GM21423 (cell line): ENCODE measurements around the gene TNS3.

ENCODE experiments used
- ATAC-seq: cut with Tn5 transposase; IDR thresholded peaks from one replicate; pipeline ENCODE4 v1.9.1; 2021; ENCODE audit warnings: mild to moderate bottlenecking, moderate library complexity; ENCODE audit not compliant: unreplicated experiment

TNS3 gene

GRCh38 chr7:47582764-47583738, 1.1 kb upstream of the TNS3 start:
- ATAC-seq = no peak

- ATAC-seq = no peak
Observed at GRCh38 chr7:47581438-47581803, 490 bp downstream of the TNS3 start.

GRCh38 chr7:47580811-47581331, 1.0 kb downstream of the TNS3 start:
- no peak for ATAC-seq

- no peak for ATAC-seq
Observed at GRCh38 chr7:47580175-47580706, 1.7 kb downstream of the TNS3 start.

GRCh38 chr7:47579458-47579857, 2.5 kb downstream of the TNS3 start:
- no peak for ATAC-seq

GRCh38 chr7:47578579-47579270, 3.2 kb downstream of the TNS3 start:
- no peak for ATAC-seq

- no peak for ATAC-seq
Observed at GRCh38 chr7:47577321-47577919, 4.5 kb downstream of the TNS3 start.

GRCh38 chr7:47576866-47577306, 5.0 kb downstream of the TNS3 start:
- no peak for ATAC-seq

GRCh38 chr7:47576031-47576865, 5.7 kb downstream of the TNS3 start:
- no peak for ATAC-seq

- ATAC-seq = peak; percentile 71
Observed at GRCh38 chr7:47574482-47575329, 7.2 kb downstream of the TNS3 start.

- ATAC-seq = no peak
Observed at GRCh38 chr7:47573758-47574481, 8.0 kb downstream of the TNS3 start.

- no peak for ATAC-seq
Observed at GRCh38 chr7:47572939-47573757, 8.8 kb downstream of the TNS3 start.

- no peak for ATAC-seq
Observed at GRCh38 chr7:47572094-47572445, 9.8 kb downstream of the TNS3 start.

- ATAC-seq = no peak
Observed at GRCh38 chr7:47571331-47572093, 10.4 kb downstream of the TNS3 start.

- ATAC-seq = no peak
Observed at GRCh38 chr7:47570649-47571050, 11.3 kb downstream of the TNS3 start.

GRCh38 chr7:47568547-47568946, 13.4 kb downstream of the TNS3 start:
- no peak for ATAC-seq

GRCh38 chr7:47568056-47568455, 13.9 kb downstream of the TNS3 start:
- ATAC-seq = no peak
